GM21786 (cell line): ENCODE results near the gene ANKRD11.
"Not testable (repeated sequence)": the region's sequence is repeated elsewhere in the genome, so short reads cannot be mapped to it uniquely, and the experiment has no call there.

ENCODE experiments used
- ATAC-seq: cut with Tn5 transposase; IDR thresholded peaks from one replicate; pipeline ENCODE4 v1.9.1; 2021; ENCODE audit not compliant: unreplicated experiment

Gene ANKRD11

GRCh38 chr16:89253548-89254287 lies 236.6 kb downstream of the ANKRD11 start:
- no peak for ATAC-seq

GRCh38 chr16:89248196-89248982 lies 242.0 kb downstream of the ANKRD11 start:
- ATAC-seq: no peak

- peak; percentile 29 for ATAC-seq
Measured at GRCh38 chr16:89247734-89248075, 242.7 kb downstream of the ANKRD11 start.

GRCh38 chr16:89246903-89247733 lies 243.2 kb downstream of the ANKRD11 start:
- ATAC-seq: peak; percentile 62

GRCh38 chr16:89246383-89246902 lies 243.9 kb downstream of the ANKRD11 start:
- ATAC-seq: no peak

GRCh38 chr16:89244754-89245153 lies 245.6 kb downstream of the ANKRD11 start:
- ATAC-seq: no peak

GRCh38 chr16:89244264-89244663 lies 246.1 kb downstream of the ANKRD11 start:
- not testable (repeated sequence) for ATAC-seq

- no peak for ATAC-seq
Measured at GRCh38 chr16:89243664-89244063, 246.7 kb downstream of the ANKRD11 start.

GRCh38 chr16:89242795-89243200 lies 247.6 kb downstream of the ANKRD11 start:
- no peak for ATAC-seq

GRCh38 chr16:89241187-89242007 lies 249.0 kb downstream of the ANKRD11 start:
- peak; percentile 57 for ATAC-seq

GRCh38 chr16:89237733-89238132 lies 252.6 kb downstream of the ANKRD11 start:
- ATAC-seq: no peak

GRCh38 chr16:89233678-89234490 lies 256.5 kb downstream of the ANKRD11 start:
- ATAC-seq: no peak

- ATAC-seq: no peak
Measured at GRCh38 chr16:89232107-89232506, 258.3 kb downstream of the ANKRD11 start.

- ATAC-seq: no peak
Measured at GRCh38 chr16:89230255-89230654, 260.1 kb downstream of the ANKRD11 start.

- no peak for ATAC-seq
Measured at GRCh38 chr16:89224665-89225064, 265.7 kb downstream of the ANKRD11 start.

- ATAC-seq: no peak
Measured at GRCh38 chr16:89222931-89223330, 267.4 kb downstream of the ANKRD11 start.

GRCh38 chr16:89221604-89222003 lies 268.8 kb downstream of the ANKRD11 start:
- ATAC-seq: no peak

GRCh38 chr16:89219365-89219764 lies 271.0 kb downstream of the ANKRD11 start:
- no peak for ATAC-seq
